ENCODE measurements around the gene MAP3K5. TPM values are rescaled to one million over a fixed set of nuclear protein-coding genes. Genes with fewer than 3 reads are reported as not detected.

MAP3K5 gene
- total RNA-seq (2021; fragmentation: NEBNext Ultra II Directional; extraction: Animal tissue kit (Norgen Biotek cat#: 25700)) (2.4 and 2.6 TPM in 2 replicates), polyA plus RNA-seq (2011; rRNA removed) (0.41 and 0.63 TPM in 2 replicates), polyA minus RNA-seq (2011; rRNA and poly(A)+ RNA removed) (2.1 and 2.3 TPM in 2 replicates)
- polyA plus RNA-seq (2011; cell fraction: cytosol; rRNA removed), result 0.76 TPM
- polyA plus RNA-seq (2011; cell fraction: nucleus; rRNA removed), result 0.56 TPM
- 1.2 to 1.9 TPM (median 1.5 TPM) in 4 replicates for polyA plus RNA-seq (2012, experiment 1 of 2)
- polyA plus RNA-seq (2012, experiment 2 of 2), result 0.12 TPM
- polyA plus RNA-seq (2013, experiment 1 of 2), result 1.2 TPM
- polyA plus RNA-seq (2013, experiment 2 of 2), result 1.2 TPM
- 1.6 TPM for polyA minus RNA-seq (2011; cell fraction: cytosol; rRNA and poly(A)+ RNA removed)
- polyA minus RNA-seq (2011; cell fraction: nucleus; rRNA and poly(A)+ RNA removed), result 2.7 TPM
- long read RNA-seq, experiment 1, partial matches to known transcripts, result 2 of 4 reads
- long read RNA-seq, experiment 1, other reads (novel, unspliced or antisense), result 2 of 4 reads
- long read RNA-seq, experiment 2, result 0 reads

GRCh38 chr6:136792410-136793262 lies at the start of gene MAP3K5:
Gene MAP3K5, minus strand, starts transcription at chr6:136792477. Its CDS starts 320 bp downstream, at chr6:136792157.
- Histone ChIP-seq H2BK120ac (replicated peaks; ENCODE audit: low read depth, low read length) (no peak within 1 kb of the TSS), H2BK20ac (ENCODE audit: low read length) (no peak within 1 kb of the TSS), H3K4me3 (ENCODE audit: extremely low read depth in 1 of 4, insufficient read depth in 2 of 4, low read depth in 3 of 4, low read length in 4 of 4) (peak within 1 kb of the TSS; percentile 42 to 78 (median 70)), H3K27me3 (replicated peaks in 1 of 4; ENCODE audit: control insufficient read depth in 3 of 4, extremely low read depth in 1 of 4, insufficient read depth in 3 of 4, low read length in 3 of 4) (peaks cover 8 to 31% (median 19%) of the 10 kb centered on the region in 4 experiments; a peak in 6 of 7 replicates), H3K4me1 (replicated peaks in 1 of 4; ENCODE audit: control insufficient read depth in 3 of 4, insufficient read depth in 4 of 4, low read length in 3 of 4) (0 out of 7 replicates have a peak, but pooled peaks cover 0 to 9% (median 1%) of the 10 kb centered on the region in 4 experiments), H4K20me1 (replicated peaks in 1 of 2; ENCODE audit: control insufficient read depth in 1 of 2, insufficient read depth in 2 of 2, low read length in 2 of 2) (peaks cover 0 to 5% of the 10 kb centered on the region in 2 experiments), H2BK12ac (ENCODE audit: low read depth, low read length) (peak within 1 kb of the TSS; percentile 70; the same call in 1 of the 2 replicates), H2BK5ac (ENCODE audit: low read depth, low read length) (peak within 1 kb of the TSS; percentile 27; the same call in 1 of the 2 replicates), H3K4me2 (ENCODE audit: insufficient read depth in 1 of 2, low read depth in 2 of 2, low read length in 2 of 2) (peak within 1 kb of the TSS; percentile 71 to 90), H4K91ac (replicated peaks; ENCODE audit: insufficient read length, low read length) (peak within 1 kb of the TSS; percentile 86), H3K23ac (ENCODE audit: insufficient read length) (no peak within 1 kb of the TSS), H3K79me1 (ENCODE audit: low read depth, low read length) (no peaks in the 10 kb centered on the region), H3K9me3 (ENCODE audit: insufficient read depth in 2 of 2, low read depth in 1 of 2, low read length in 1 of 2) (no peaks in the 10 kb centered on the region), H3K23me2 (ENCODE audit: low read depth, low read length) (peaks cover 12% of the 10 kb centered on the region; the same call in 1 of the 2 replicates), H3K18ac (ENCODE audit: extremely low read depth, low read length) (peak within 1 kb of the TSS; percentile 84), H3K4ac (replicated peaks; ENCODE audit: insufficient read length, low read depth, low read length) (no peak within 1 kb of the TSS), H3K36me3 (ENCODE audit: control insufficient read depth in 2 of 4, insufficient read depth in 4 of 4, low read length in 3 of 4) (no peaks in the 10 kb centered on the region), H2AFZ (ENCODE audit: low read length) (peak within 1 kb of the TSS; percentile 87), H3K27ac (ENCODE audit: low read depth, low read length) (no peak within 1 kb of the TSS), H2BK15ac (ENCODE audit: low read length) (no peak within 1 kb of the TSS), H4K5ac (ENCODE audit: insufficient read length, low read depth, low read length) (peak within 1 kb of the TSS; percentile 18), H3K56ac (replicated peaks; ENCODE audit: insufficient read length, low read depth, low read length) (no peak within 1 kb of the TSS), H3K9ac (replicated peaks in 1 of 4; ENCODE audit: extremely low read depth in 1 of 4, low read depth in 3 of 4, low read length in 3 of 4) (peak within 1 kb of the TSS in 3 of 4 experiments; percentile 35 to 58 (median 51); a peak in 5 of 7 replicates), H3K14ac (ENCODE audit: insufficient read length) (no peak within 1 kb of the TSS), H2AK5ac (ENCODE audit: low read depth, low read length) (no peak within 1 kb of the TSS), H4K8ac (ENCODE audit: extremely low read depth, insufficient read depth, low read length) (peak within 1 kb of the TSS; percentile 96), H3K79me2 (ENCODE audit: control insufficient read depth in 1 of 2, insufficient read depth in 2 of 2, low read length in 2 of 2) (no peaks in the 10 kb centered on the region)
- CTCF ChIA-PET (ENCODE audit: partially characterized antibody), result interaction anchor here (0.6 to 4.7 kb wide), 58 partner anchors 9 to 471 kb away, joined by 3 to 99 read pairs (median 4); no protein-coding TSS in a partner anchor
- 3% methylated on average over 70 of the region's 89 CpGs; no CpG with 5 or more reads in 1 of the 2 experiments for WGBS, 2 experiments (ENCODE audit: extremely low coverage in 1 of 2, insufficient coverage in 1 of 2, insufficient read length in 1 of 2, insufficient replicate concordance in 2 of 2, low coverage in 1 of 2, low lambda C conversion rate in 2 of 2, missing lambda C conversion rate in 1 of 2)
- FAIRE-seq (no peak), DNase-seq (ENCODE audit: low read depth in 1 of 2, low spot score in 2 of 2) (peak in 1 of 2 experiments; percentile 93)
- POLR2A ChIA-PET (ENCODE audit: partially characterized antibody), result interaction anchor here (1.0 to 1.7 kb wide), 6 partner anchors 28 to 503 kb away, joined by 3 to 7 read pairs (median 4); partner anchors contain the start of genes BCLAF1 and PEX7
- TF ChIP-seq CEBPB (IDR thresholded peaks at IDR 0.05; ENCODE audit: low read depth, low read length) (no peak), SAP30 (IDR thresholded peaks at IDR 0.05; ENCODE audit: insufficient read depth, insufficient replicate concordance, low read length) (no peak), KDM1A (IDR thresholded peaks at IDR 0.05; ENCODE audit: borderline replicate concordance, low read length) (no peak), TAF1 (IDR thresholded peaks at IDR 0.05; ENCODE audit: low read depth, low read length) (peak; percentile 34; the same call in 1 of the 2 replicates), CTCF (IDR thresholded peaks at IDR 0.05; ENCODE audit: control extremely low read depth in 1 of 3, insufficient read depth in 1 of 3, low read depth in 1 of 3, low read length in 3 of 3) (peak; percentile 80 to 85 (median 82))

Measured in H1 (cell line).